Activated CD8-positive, alpha-beta T cell treated with anti-CD3 and anti-CD28 coated beads for 36 hours (primary cell): ENCODE results near the gene DCANP1. TPM values are rescaled to one million over a fixed set of nuclear protein-coding genes. Genes with fewer than 3 reads are reported as not detected.
A peak's percentile ranks its signal among the peaks of the same experiment; 100 is the strongest.

Experiments used
- ATAC-seq: fragments of 200-7000 bp; cut with Tn5 transposase; one replicate; pipeline ENCODE4 v1.10.0; 2021; ENCODE audit warnings: mild to moderate bottlenecking, moderate library complexity
- CTCF ChIA-PET: fragments of 350-600 bp; sonication (Branson Sonifier 250); formaldehyde crosslinking; loops from one replicate; lab custom pipeline; 2021; ENCODE audit warnings: antibody characterized with exemption; lab: Charles Lee
- POLR2A ChIA-PET: fragments of 350-600 bp; sonication (Branson Sonifier 250); formaldehyde crosslinking; loops from one replicate; lab custom pipeline; 2021; ENCODE audit warnings: antibody characterized with exemption; lab: Charles Lee
- DNase-seq: peaks from one replicate; pipeline ENCODE4 v3.0.0-alpha.2; 2020
- H3K27ac Mint-ChIP-seq: one replicate; pipeline ENCODE4 v1.8.0; 2021; ENCODE audit warnings: mild to moderate bottlenecking, mixed read lengths
- H3K27me3 Mint-ChIP-seq: one replicate; pipeline ENCODE4 v1.8.0; 2021; ENCODE audit warnings: mixed read lengths
- H3K36me3 Mint-ChIP-seq: one replicate; pipeline ENCODE4 v1.8.0; 2021; ENCODE audit warnings: low read depth, mixed read lengths
- H3K4me1 Mint-ChIP-seq: one replicate; pipeline ENCODE4 v1.8.0; 2021; ENCODE audit warnings: low read depth, mixed read lengths
- H3K4me3 Mint-ChIP-seq: one replicate; pipeline ENCODE4 v1.8.0; 2021; ENCODE audit warnings: mild to moderate bottlenecking, moderate library complexity, mixed read lengths
- H3K9me3 Mint-ChIP-seq: one replicate; pipeline ENCODE4 v1.8.0; 2021; ENCODE audit warnings: mixed read lengths
- CTCF ChIP-seq: fragments of 200-600 bp; IDR thresholded peaks from one replicate; pipeline ENCODE4 v1.8.0; 2022; ENCODE audit warnings: antibody characterized with exemption, mild to moderate bottlenecking
- intact Hi-C: fragments of 100-400 bp; cut with micrococcal nuclease; formaldehyde crosslinking; loops from one replicate; pipeline ENCODE4 v1.10.0; 2022
- total RNA-seq, 2 experiments: library from RNA; stranded (reverse); gene quantifications; one replicate each; pipeline ENCODE4 v1.2.3, GENCODE V29; 2021

Gene DCANP1
- total RNA-seq, 2 experiments from 2014 or later: not detected

- DNase-seq (no peak), ATAC-seq (no peak)
- no peak for TF ChIP-seq CTCF
- Mint-ChIP-seq H3K9me3 (no peaks in the 10 kb centered on the region), H3K36me3 (no peaks in the 10 kb centered on the region), H3K27me3 (peaks cover 60% of the 10 kb centered on the region), H3K4me3 (no peak overlapping the region), H3K4me1 (peaks cover 7% of the 10 kb centered on the region), H3K27ac (no peak overlapping the region)
- ChIA-PET POLR2A (interaction anchor here (0.6 kb wide), 1 partner anchor 894 kb away, joined by 3 read pairs; no protein-coding TSS in a partner anchor), CTCF (interaction anchor here (1.4 to 2.1 kb wide), 3 partner anchors 34 to 75 kb away, joined by 3 to 6 read pairs (median 6); no protein-coding TSS in a partner anchor)
- intact Hi-C loops: no loop called here
These were observed 44.6 kb upstream of the DCANP1 start for GRCh38 chr5:135491552-135492318.

- intact Hi-C loops: no loop called here
- DNase-seq (no peak), ATAC-seq (no peak)
- TF ChIP-seq CTCF: no peak
- CTCF ChIA-PET: interaction anchor here (1.3 to 2.1 kb wide), 4 partner anchors 25 to 75 kb away, joined by 3 to 7 read pairs (median 6); no protein-coding TSS in a partner anchor
- H3K27me3 Mint-ChIP-seq: peaks cover 64% of the 10 kb centered on the region
- H3K4me1 Mint-ChIP-seq: peaks cover 7% of the 10 kb centered on the region
- POLR2A ChIA-PET: no interaction called here
- H3K9me3 Mint-ChIP-seq: no peaks in the 10 kb centered on the region
- H3K36me3 Mint-ChIP-seq: no peaks in the 10 kb centered on the region
- no peak overlapping the region for H3K4me3 Mint-ChIP-seq
- H3K27ac Mint-ChIP-seq: no peak overlapping the region
These were observed 43.9 kb upstream of the DCANP1 start for GRCh38 chr5:135491038-135491551.

- CTCF ChIA-PET: interaction anchor here (0.9 to 2.1 kb wide), 3 partner anchors 25 to 76 kb away, joined by 3 to 7 read pairs (median 6); no protein-coding TSS in a partner anchor
- ATAC-seq: peak; percentile 34
- POLR2A ChIA-PET: interaction anchor here (0.5 to 0.6 kb wide), 2 partner anchors 35 to 38 kb away, joined by 3 read pairs; partner anchors contain the start of gene TIFAB
These were observed 43.3 kb upstream of the DCANP1 start for GRCh38 chr5:135490245-135491037.

GRCh38 chr5:135489466-135490244, 42.5 kb upstream of the DCANP1 start:
- CTCF ChIA-PET: interaction anchor here (0.9 to 2.1 kb wide), 3 partner anchors 24 to 77 kb away, joined by 3 to 7 read pairs (median 6); no protein-coding TSS in a partner anchor
- Mint-ChIP-seq H3K4me1 (peaks cover 7% of the 10 kb centered on the region), H3K9me3 (no peaks in the 10 kb centered on the region), H3K4me3 (no peak overlapping the region), H3K27me3 (peaks cover 63% of the 10 kb centered on the region), H3K27ac (no peak overlapping the region), H3K36me3 (no peaks in the 10 kb centered on the region)
- intact Hi-C loops: no loop called here
- POLR2A ChIA-PET: interaction anchor here (0.6 kb wide), 1 partner anchor 34 kb away, joined by 3 read pairs; no protein-coding TSS in a partner anchor
- ATAC-seq (no peak), DNase-seq (no peak)
- TF ChIP-seq CTCF: no peak

More at GRCh38 chr5:135490245-135491037, 43.3 kb upstream of the DCANP1 start:
- TF ChIP-seq CTCF: no peak
- peaks cover 62% of the 10 kb centered on the region for H3K27me3 Mint-ChIP-seq
- H3K36me3 Mint-ChIP-seq: no peaks in the 10 kb centered on the region
- peaks cover 7% of the 10 kb centered on the region for H3K4me1 Mint-ChIP-seq
- no peak for DNase-seq
- no peaks in the 10 kb centered on the region for H3K9me3 Mint-ChIP-seq
- intact Hi-C loops: no loop called here
- no peak overlapping the region for H3K4me3 Mint-ChIP-seq
- H3K27ac Mint-ChIP-seq: no peak overlapping the region
